A549 (cell line): ENCODE data around the gene EHF.

Experiments
- EP300 ChIP-seq, 2 experiments: fragments of >200 bp; sonication (Bioruptor Twin); formaldehyde crosslinking; IDR thresholded peaks; 2 replicates in 1 of 2; 3 replicates in 1 of 2; pipeline ENCODE4 v1.6.1; 2016 to 2017
- JUN ChIP-seq, 2 experiments: fragments of >200 bp; sonication (Bioruptor Twin); formaldehyde crosslinking; IDR thresholded peaks; 2 replicates in 1 of 2; 3 replicates in 1 of 2; pipeline ENCODE4 v1.6.1; 2016 to 2017
- TF ChIP-seq, protein P1 (sequence below): fragments of >200 bp; sonication (Bioruptor Twin); formaldehyde crosslinking; IDR thresholded peaks from 3 replicates; pipeline ENCODE4 v1.5.1; 2016
- TF ChIP-seq, protein P2 (sequence below): IDR thresholded peaks from 2 replicates; pipeline ENCODE4 v1.6.1; 2012

DNA sequence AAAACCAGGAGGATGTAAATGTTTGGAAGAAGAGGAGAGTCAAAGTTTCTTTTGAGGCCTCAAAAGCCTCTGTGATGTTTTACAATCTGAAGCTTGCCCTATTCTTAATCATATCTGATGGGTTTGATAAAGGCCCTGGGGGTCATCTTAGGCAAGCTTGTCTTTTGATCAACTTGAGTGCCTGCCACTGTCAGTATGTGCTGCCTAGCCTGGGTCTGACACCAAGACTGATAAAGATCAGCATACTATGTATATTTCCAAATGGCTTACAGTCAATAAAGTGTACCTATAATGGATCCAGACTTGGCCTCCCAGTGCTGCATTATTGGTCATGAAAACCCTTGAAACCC is 12.7 kb downstream of the EHF start:
- TF ChIP-seq EP300 (IDR thresholded peaks at IDR 0.05) (peak in 1 of 2 experiments; percentile 91; a peak in 2 of 5 replicates), JUN (IDR thresholded peaks at IDR 0.05) (peak in 1 of 2 experiments; percentile 71; a peak in 3 of 5 replicates)
- TF ChIP-seq, protein P1, sequence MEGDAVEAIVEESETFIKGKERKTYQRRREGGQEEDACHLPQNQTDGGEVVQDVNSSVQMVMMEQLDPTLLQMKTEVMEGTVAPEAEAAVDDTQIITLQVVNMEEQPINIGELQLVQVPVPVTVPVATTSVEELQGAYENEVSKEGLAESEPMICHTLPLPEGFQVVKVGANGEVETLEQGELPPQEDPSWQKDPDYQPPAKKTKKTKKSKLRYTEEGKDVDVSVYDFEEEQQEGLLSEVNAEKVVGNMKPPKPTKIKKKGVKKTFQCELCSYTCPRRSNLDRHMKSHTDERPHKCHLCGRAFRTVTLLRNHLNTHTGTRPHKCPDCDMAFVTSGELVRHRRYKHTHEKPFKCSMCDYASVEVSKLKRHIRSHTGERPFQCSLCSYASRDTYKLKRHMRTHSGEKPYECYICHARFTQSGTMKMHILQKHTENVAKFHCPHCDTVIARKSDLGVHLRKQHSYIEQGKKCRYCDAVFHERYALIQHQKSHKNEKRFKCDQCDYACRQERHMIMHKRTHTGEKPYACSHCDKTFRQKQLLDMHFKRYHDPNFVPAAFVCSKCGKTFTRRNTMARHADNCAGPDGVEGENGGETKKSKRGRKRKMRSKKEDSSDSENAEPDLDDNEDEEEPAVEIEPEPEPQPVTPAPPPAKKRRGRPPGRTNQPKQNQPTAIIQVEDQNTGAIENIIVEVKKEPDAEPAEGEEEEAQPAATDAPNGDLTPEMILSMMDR, result no peak
- TF ChIP-seq, protein P2, sequence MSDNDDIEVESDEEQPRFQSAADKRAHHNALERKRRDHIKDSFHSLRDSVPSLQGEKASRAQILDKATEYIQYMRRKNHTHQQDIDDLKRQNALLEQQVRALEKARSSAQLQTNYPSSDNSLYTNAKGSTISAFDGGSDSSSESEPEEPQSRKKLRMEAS, result no peak
